HG02759 (cell line): ENCODE data around the gene SCAPER.
"Not testable (repeated sequence)": the region's sequence is repeated elsewhere in the genome, so short reads cannot be mapped to it uniquely, and the experiment has no call there.

Experiments used
- ATAC-seq: cut with Tn5 transposase; IDR thresholded peaks from one replicate; pipeline ENCODE4 v1.9.1; 2021; ENCODE audit warnings: mild to moderate bottlenecking, moderate library complexity; ENCODE audit not compliant: unreplicated experiment

Gene SCAPER

DNA sequence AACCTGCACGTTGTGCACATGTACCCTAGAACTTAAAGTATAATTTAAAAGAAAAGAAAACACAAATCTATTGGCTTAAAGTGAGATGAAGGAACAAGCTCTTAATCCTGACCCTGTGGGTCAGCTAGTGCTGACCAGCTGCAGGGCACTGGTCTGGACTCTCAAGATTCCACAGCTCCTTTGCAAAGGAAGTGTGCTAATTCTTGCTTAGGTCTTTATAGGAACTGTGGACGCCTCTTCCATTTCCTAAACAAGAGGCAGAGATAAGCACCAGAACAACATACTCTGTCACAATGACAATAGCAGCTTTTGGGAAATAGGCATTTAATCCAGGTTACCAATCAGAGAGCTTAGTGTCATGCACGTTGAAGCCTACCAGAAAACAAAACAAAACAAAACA, 402.5 kb downstream of the SCAPER start:
- ATAC-seq, result no peak

DNA sequence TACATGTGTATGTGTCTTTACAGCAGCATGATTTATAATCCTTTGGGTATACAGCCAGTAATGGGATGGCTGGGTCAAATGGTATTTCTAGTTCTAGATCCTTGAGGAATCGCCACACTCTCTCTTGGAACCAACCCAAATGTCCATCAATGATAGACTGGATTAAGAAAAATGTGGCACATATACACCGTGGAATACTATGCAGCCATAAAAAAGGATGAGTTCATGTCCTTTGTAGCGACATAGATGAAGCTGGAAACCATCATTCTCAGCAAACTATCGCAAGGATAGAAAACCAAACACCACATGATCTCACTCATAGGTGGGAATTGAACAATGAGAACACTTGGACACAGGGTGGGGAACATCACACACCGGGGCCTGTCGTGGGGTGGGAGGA, 403.0 kb downstream of the SCAPER start:
- ATAC-seq, result not testable (repeated sequence)

- ATAC-seq, result no peak
These were observed 403.4 kb downstream of the SCAPER start for GRCh38 chr15:76501726-76502125.

- no peak for ATAC-seq
These were observed 404.1 kb downstream of the SCAPER start for GRCh38 chr15:76501011-76501410.

GRCh38 chr15:76495487-76495886, 409.7 kb downstream of the SCAPER start:
- no peak for ATAC-seq

GRCh38 chr15:76492538-76492937, 412.6 kb downstream of the SCAPER start:
- no peak for ATAC-seq

GRCh38 chr15:76483752-76484151, 421.4 kb downstream of the SCAPER start:
- no peak for ATAC-seq

DNA sequence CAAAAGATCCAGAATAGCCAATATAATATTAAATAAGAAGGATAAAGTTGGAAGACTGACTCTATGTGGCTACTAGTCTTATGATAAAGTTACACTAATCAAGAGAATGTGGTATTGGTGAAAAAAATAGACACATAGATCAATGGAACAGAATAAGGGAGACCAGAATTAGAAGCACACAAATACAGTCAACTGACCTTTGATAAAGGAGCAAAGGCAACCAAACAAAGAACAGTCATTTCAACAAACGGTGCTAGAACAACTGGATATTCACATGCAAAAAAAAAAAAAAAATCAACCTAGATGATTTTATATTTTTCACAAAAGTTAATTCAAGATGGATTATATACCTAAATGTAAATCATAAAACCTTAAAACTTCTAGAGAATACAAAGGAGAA, 422.1 kb downstream of the SCAPER start:
- no peak for ATAC-seq

DNA sequence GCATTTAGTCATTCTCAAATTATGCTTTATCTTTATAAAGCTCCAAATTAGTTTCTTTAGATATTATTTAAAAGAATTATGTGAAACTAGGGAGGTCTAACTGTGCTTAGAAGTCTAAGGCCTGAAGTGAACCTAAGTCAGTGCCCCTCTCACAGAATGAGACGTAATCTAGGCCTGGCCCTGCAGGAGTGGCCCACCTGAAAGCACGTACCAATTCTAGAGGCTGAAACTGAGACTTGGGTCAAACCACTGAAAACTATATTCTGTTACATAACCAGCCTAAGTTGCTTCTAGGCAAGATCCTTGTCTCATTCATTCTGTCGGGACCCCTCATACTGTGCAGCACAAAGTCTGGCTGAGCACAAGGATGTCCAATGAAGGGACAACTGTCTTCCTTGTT, 424.9 kb downstream of the SCAPER start:
- no peak for ATAC-seq

- no peak for ATAC-seq
These were observed 434.4 kb downstream of the SCAPER start for GRCh38 chr15:76470691-76471090.

- ATAC-seq, result no peak
These were observed 436.4 kb downstream of the SCAPER start for GRCh38 chr15:76468722-76469121.

DNA sequence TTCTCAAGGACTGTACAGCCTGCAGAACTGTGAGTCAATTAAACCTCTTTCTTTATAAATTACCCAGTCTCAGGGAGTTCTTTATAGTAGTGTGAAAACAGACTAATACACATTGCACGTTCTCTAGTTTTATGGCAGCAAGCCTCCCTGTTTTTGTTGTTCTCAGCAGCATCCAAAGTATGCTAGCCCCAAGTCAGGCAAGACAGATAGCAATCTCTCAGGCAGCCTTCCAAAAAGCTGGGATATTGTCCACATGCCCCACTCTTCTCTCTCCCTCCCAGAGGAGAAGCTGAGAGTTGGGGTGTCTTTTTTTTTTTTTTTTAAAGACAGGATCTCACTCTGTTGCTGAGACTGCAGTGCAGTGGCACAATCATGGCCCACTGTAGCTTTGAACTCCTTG, 438.0 kb downstream of the SCAPER start:
- no peak for ATAC-seq

GRCh38 chr15:76465728-76466127, 439.4 kb downstream of the SCAPER start:
- no peak for ATAC-seq

DNA sequence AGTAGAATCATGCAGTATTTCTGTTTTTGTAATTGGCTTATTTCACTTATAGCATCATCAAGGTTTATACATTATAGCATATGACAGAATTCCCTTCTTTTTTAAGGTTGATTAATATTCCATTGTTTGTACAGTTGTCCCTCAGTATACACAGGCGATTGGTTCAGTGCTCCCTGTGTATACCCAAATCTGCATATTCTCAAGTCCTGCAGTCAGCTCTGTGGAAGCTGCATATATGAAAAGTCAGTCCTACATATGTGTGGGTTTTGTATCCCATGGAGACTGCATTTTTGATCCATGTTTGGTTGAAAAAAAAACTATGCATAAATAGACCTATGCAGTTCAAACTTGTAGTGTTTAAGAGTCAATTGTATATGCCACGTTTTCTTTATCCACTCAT, 440.9 kb downstream of the SCAPER start:
- ATAC-seq, result no peak

- ATAC-seq, result no peak
These were observed 444.3 kb downstream of the SCAPER start for GRCh38 chr15:76460871-76461270.

DNA sequence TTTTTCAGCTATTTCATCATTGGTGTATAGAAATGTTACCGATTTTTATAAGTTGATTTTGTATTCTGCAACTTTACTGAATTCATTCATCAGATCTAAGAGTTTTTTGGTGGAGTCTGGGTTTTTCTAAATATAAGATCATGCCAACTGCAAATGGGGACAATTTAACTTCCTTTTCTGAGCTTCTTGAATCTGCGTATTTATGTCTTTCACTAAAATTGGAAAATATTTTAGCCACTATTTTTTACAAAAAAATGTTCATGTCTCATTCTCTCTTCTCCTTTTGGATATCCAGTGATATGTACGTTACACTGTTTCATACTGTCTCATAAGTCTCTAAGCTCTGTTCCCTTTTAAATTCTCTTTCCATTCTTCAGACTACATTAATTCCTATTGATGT, 444.8 kb downstream of the SCAPER start:
- no peak for ATAC-seq

GRCh38 chr15:76451540-76451939, 453.6 kb downstream of the SCAPER start:
- ATAC-seq, result no peak

GRCh38 chr15:76449455-76449854, 455.7 kb downstream of the SCAPER start:
- ATAC-seq, result no peak

DNA sequence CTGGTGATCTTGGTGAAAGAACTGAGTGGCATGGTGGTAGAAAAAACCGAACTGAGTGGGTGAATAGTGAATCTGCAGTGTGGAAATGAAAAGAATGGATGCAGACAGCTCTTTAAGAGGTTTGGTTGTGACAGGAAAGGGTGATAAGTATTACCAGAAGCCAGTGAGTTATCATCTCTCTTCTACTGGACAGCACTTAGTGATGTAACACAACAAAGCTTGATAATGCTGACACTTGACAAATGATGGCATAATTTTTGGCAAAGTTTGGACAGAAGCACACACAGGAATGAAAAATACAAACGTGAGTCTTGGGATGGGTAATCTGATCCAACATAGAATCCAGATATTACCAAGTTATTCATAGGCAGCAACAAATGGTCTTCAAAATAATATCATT, 456.4 kb downstream of the SCAPER start:
- no peak for ATAC-seq

DNA sequence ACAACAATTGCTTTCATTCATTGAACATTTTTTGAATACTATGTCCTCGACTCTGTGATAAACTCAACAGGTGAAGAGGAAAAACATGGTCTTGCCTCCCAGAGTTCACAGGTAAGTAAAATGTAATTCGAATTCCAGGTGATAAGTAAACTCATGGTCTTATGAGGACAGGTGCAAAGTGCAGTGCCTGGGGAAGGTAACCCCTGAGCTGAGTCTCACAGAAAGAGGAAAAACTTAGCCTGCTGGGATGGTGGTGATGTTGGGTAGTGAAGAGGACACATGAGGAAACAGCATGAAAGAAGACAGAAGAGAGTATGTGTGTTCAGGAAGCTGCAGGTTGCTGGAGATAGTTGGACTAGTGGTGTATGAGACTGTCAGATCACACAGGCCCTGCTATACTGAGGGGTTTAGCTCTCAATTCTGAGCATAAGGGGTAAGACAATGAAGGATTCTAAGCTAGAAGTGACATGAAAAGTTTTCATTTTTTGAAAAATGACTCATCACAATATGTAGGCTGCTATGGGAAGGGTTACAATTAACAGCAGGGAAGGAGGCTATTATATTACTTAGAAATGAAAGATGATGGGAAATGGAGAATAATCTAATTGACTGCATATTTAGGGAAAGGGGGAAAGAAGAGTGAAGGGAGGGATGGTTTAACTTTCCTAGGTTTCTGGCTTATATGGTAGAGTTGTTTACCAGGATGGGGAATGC, 457.3 kb downstream of the SCAPER start:
- no peak for ATAC-seq

- no peak for ATAC-seq
These were observed 464.7 kb downstream of the SCAPER start for GRCh38 chr15:76440441-76440840.

- ATAC-seq, result no peak
These were observed 465.6 kb downstream of the SCAPER start for GRCh38 chr15:76439542-76439941.

DNA sequence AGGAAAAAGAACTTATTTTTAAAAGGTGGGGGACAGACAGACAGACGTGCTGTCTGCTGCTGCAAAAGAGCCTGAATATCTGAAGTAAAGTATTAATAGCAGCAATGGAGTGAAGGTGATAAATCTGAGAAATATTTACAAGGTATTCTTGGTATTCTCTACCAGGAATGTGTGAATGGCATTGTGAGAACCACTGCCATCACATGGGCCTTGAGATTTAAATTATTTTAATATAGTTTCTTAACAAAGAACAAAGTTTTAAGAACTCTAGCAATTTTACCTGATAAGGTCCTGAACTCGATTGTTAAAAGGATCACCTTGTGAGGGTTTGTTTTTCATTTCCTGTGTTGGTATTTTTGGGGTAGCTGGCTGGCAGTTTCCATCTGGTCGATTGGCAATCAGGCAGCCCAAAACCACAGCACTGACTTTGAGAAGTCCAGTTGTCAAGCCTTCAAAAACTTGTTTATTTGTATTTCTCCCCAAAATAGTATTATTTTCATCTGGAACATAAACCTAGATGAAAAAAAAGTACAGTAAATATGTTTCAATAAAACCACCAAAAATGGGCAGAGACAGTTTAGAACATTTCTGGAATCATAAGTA, 471.2 kb downstream of the SCAPER start:
- ATAC-seq, result no peak
